ENCODE measurements around the gene DCLRE1C. TPM values are rescaled to one million over a fixed set of nuclear protein-coding genes. Genes with fewer than 3 reads are reported as not detected.
"Not testable (repeated sequence)": the region's sequence is repeated elsewhere in the genome, so short reads cannot be mapped to it uniquely, and the experiment has no call there.

The DCLRE1C gene
- total RNA-seq, 1 donor from 2014 or later: 13.5 TPM

GRCh38 chr10:14975672-14976273 is 21.9 kb upstream of the DCLRE1C start:
- no peak overlapping the region for H3K4me3 ChIP-seq
- DNase-seq (ENCODE audit: extremely low spot score in 2 of 2): no peak
- no peak overlapping the region for H3K27ac ChIP-seq
- no peaks in the 10 kb centered on the region for H3K4me1 ChIP-seq
- H3K36me3 ChIP-seq: no peaks in the 10 kb centered on the region
- H3K9me3 ChIP-seq: no peaks in the 10 kb centered on the region
- TF ChIP-seq POLR2AphosphoS5 (IDR thresholded peaks at IDR 0.05; ENCODE audit: insufficient read depth in 1 of 2, low read depth in 1 of 2) (no peak), POLR2A (IDR thresholded peaks at IDR 0.05) (no peak), CTCF (IDR thresholded peaks at IDR 0.05) (no peak)
- no peaks in the 10 kb centered on the region for H3K27me3 ChIP-seq
- intact Hi-C loops (cut with DNase I): no loop called here

GRCh38 chr10:14974153-14974998 is 20.5 kb upstream of the DCLRE1C start:
- H3K9me3 ChIP-seq; intact Hi-C loops (cut with DNase I); DNase-seq (ENCODE audit: extremely low spot score in 2 of 2): not testable (repeated sequence)

GRCh38 chr10:14971867-14972448 is 18.1 kb upstream of the DCLRE1C start:
- no peak for DNase-seq (ENCODE audit: extremely low spot score in 2 of 2)
- intact Hi-C loops (cut with DNase I): no loop called here
- no peak for TF ChIP-seq POLR2AphosphoS5 (IDR thresholded peaks at IDR 0.05; ENCODE audit: insufficient read depth in 1 of 2, low read depth in 1 of 2)
- no peak for TF ChIP-seq CTCF (IDR thresholded peaks at IDR 0.05)
- no peak for TF ChIP-seq POLR2A (IDR thresholded peaks at IDR 0.05)

More at GRCh38 chr10:14974153-14974998, 20.5 kb upstream of the DCLRE1C start:
- H3K27me3 ChIP-seq, H3K36me3 ChIP-seq, H3K4me1 ChIP-seq, H3K27ac ChIP-seq, H3K4me3 ChIP-seq: not testable (repeated sequence)

GRCh38 chr10:14967897-14968296 is 14.0 kb upstream of the DCLRE1C start:
- Histone ChIP-seq H3K27me3 (no peaks in the 10 kb centered on the region), H3K4me3 (no peak overlapping the region), H3K9me3 (no peaks in the 10 kb centered on the region), H3K4me1 (no peaks in the 10 kb centered on the region), H3K36me3 (no peaks in the 10 kb centered on the region), H3K27ac (no peak overlapping the region)
- no peak for DNase-seq (ENCODE audit: extremely low spot score in 2 of 2)
- TF ChIP-seq CTCF (IDR thresholded peaks at IDR 0.05) (no peak), POLR2A (IDR thresholded peaks at IDR 0.05) (no peak), POLR2AphosphoS5 (IDR thresholded peaks at IDR 0.05; ENCODE audit: insufficient read depth in 1 of 2, low read depth in 1 of 2) (no peak)
- intact Hi-C loops (cut with DNase I): no loop called here

More at GRCh38 chr10:14971867-14972448, 18.1 kb upstream of the DCLRE1C start:
- H3K36me3 ChIP-seq: no peaks in the 10 kb centered on the region
- no peaks in the 10 kb centered on the region for H3K9me3 ChIP-seq
- H3K4me3 ChIP-seq: no peak overlapping the region
- no peaks in the 10 kb centered on the region for H3K27me3 ChIP-seq
- H3K4me1 ChIP-seq: no peaks in the 10 kb centered on the region
- no peak overlapping the region for H3K27ac ChIP-seq

- Histone ChIP-seq H3K9me3 (no peaks in the 10 kb centered on the region), H3K27ac (peak within 1 kb of the TSS; percentile 91), H3K36me3 (no peaks in the 10 kb centered on the region), H3K27me3 (no peaks in the 10 kb centered on the region), H3K4me3 (peak within 1 kb of the TSS; percentile 65 to 76), H3K4me1 (no peaks in the 10 kb centered on the region)
- intact Hi-C loops (cut with DNase I): loop anchor here (10.0 kb wide), 1 partner anchor 135 kb away; the partner anchor contains the start of gene RPP38
- TF ChIP-seq POLR2AphosphoS5 (IDR thresholded peaks at IDR 0.05; ENCODE audit: insufficient read depth in 1 of 2, low read depth in 1 of 2) (peak; percentile 57 to 86), POLR2A (IDR thresholded peaks at IDR 0.05) (no peak)
- DNase-seq (ENCODE audit: extremely low spot score in 2 of 2): peak in 1 of 2 donors; percentile 94
Observed at GRCh38 chr10:14959221-14960057, 5.5 kb upstream of the DCLRE1C start, which contains the start of gene MEIG1. TSS of gene MEIG1 (plus strand) at chr10:14959388. CDS start at chr10:14966469, 7,081 bp downstream.
